Calu3 (cell line): ENCODE results near the gene ANKRD33B. TPM values are rescaled to one million over a fixed set of nuclear protein-coding genes. Genes with fewer than 3 reads are reported as not detected.

ENCODE experiments used
- BruUV-seq: library from RNA; stranded (reverse); fragments of 400-500 nt; replicated peaks from 2 replicates; lab custom pipeline; 2021; lab: Mats Ljungman, UMichigan
- CTCF ChIA-PET: fragments of 300-600 bp; sonication (Branson Sonifier 250); formaldehyde crosslinking; loops from one replicate; lab custom pipeline; 2022; ENCODE audit warnings: antibody characterized with exemption; lab: Charles Lee
- DNase-seq: peaks from one replicate; pipeline ENCODE4 v3.0.0; 2022
- H3K27ac Mint-ChIP-seq: one replicate; pipeline ENCODE4 v1.8.0; 2022; ENCODE audit warnings: mixed read lengths; ENCODE audit not compliant: unreplicated experiment
- H3K27me3 Mint-ChIP-seq: one replicate; pipeline ENCODE4 v1.8.0; 2022; ENCODE audit warnings: mixed read lengths; ENCODE audit not compliant: unreplicated experiment
- H3K36me3 Mint-ChIP-seq: one replicate; pipeline ENCODE4 v1.8.0; 2022; ENCODE audit warnings: mild to moderate bottlenecking, moderate library complexity, mixed read lengths; ENCODE audit not compliant: insufficient read depth, unreplicated experiment
- H3K4me1 Mint-ChIP-seq: one replicate; pipeline ENCODE4 v1.8.0; 2022; ENCODE audit warnings: mild to moderate bottlenecking, low read depth, mixed read lengths; ENCODE audit not compliant: unreplicated experiment
- H3K4me3 Mint-ChIP-seq: one replicate; pipeline ENCODE4 v1.8.0; 2022; ENCODE audit warnings: mild to moderate bottlenecking, low read depth, moderate library complexity, mixed read lengths; ENCODE audit not compliant: unreplicated experiment
- H3K9me3 Mint-ChIP-seq: one replicate; pipeline ENCODE4 v1.8.0; 2022; ENCODE audit warnings: low read depth, mixed read lengths; ENCODE audit not compliant: unreplicated experiment
- CTCF ChIP-seq: fragments of 200-600 bp; IDR thresholded peaks from one replicate; pipeline ENCODE4 v1.8.0; 2022; ENCODE audit warnings: antibody characterized with exemption; ENCODE audit not compliant: unreplicated experiment
- intact Hi-C: fragments of 100-400 bp; cut with micrococcal nuclease; formaldehyde crosslinking; loops from one replicate; pipeline ENCODE4 v1.10.0; 2022; ENCODE audit not compliant: unreplicated experiment
- total RNA-seq: library from RNA; stranded (reverse); gene quantifications from 2 replicates; pipeline ENCODE4 v1.2.3, GENCODE V29; 2022

The ANKRD33B gene
- total RNA-seq, 1 experiment from 2014 or later, result 3.6 TPM

- no peak overlapping the region for H3K4me3 Mint-ChIP-seq
- H3K4me1 Mint-ChIP-seq, result peaks cover 63% of the 10 kb centered on the region
- no peaks in the 10 kb centered on the region for H3K9me3 Mint-ChIP-seq
- peaks cover 4% of the 10 kb centered on the region for H3K36me3 Mint-ChIP-seq
- no peak for TF ChIP-seq CTCF
- BruUV-seq, result no TSS peak
- CTCF ChIA-PET, result interaction anchor here (0.5 to 1.2 kb wide), 3 partner anchors 62 to 219 kb away, joined by 3 to 5 read pairs (median 5); no protein-coding TSS in a partner anchor
- DNase-seq, result no peak
- no peak overlapping the region for H3K27ac Mint-ChIP-seq
- H3K27me3 Mint-ChIP-seq, result no peaks in the 10 kb centered on the region
- intact Hi-C loops, result no loop called here
These were observed 12.1 kb upstream of the ANKRD33B start for GRCh38 chr5:10551782-10552138.

GRCh38 chr5:10552183-10553143, 11.4 kb upstream of the ANKRD33B start:
- BruUV-seq, result no TSS peak
- Mint-ChIP-seq H3K36me3 (peaks cover 4% of the 10 kb centered on the region), H3K9me3 (no peaks in the 10 kb centered on the region), H3K4me3 (no peak overlapping the region), H3K27me3 (no peaks in the 10 kb centered on the region), H3K27ac (no peak overlapping the region), H3K4me1 (peaks cover 66% of the 10 kb centered on the region)
- CTCF ChIA-PET, result interaction anchor here (0.7 to 1.2 kb wide), 2 partner anchors 23 to 75 kb away, joined by 5 to 10 read pairs; no protein-coding TSS in a partner anchor
- DNase-seq, result no peak
- intact Hi-C loops, result no loop called here
- no peak for TF ChIP-seq CTCF

DNA sequence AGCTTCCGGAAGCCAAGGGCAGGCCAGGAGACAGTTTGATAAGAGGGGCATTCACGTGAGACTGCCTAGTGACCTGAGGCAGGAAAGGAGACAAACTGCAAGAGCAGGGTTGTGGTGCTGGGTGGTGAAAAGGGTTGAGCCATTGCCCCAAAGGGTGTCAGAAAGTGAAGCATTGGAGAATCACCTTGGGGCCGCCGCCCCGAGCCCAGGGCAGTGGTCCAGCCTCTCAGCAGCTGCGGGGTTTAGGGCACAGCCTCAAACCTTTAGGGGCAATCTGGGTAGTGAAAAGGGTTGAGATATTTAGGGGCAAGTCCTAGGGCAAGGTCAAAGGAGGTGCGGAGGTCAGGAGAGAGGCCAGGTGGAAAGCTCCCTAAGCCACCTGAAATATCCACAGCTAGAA, 10.4 kb upstream of the ANKRD33B start:
- Mint-ChIP-seq H3K4me3 (no peak overlapping the region), H3K36me3 (peaks cover 4% of the 10 kb centered on the region), H3K27me3 (no peaks in the 10 kb centered on the region), H3K27ac (no peak overlapping the region), H3K9me3 (no peaks in the 10 kb centered on the region), H3K4me1 (peaks cover 66% of the 10 kb centered on the region)
- no peak for DNase-seq
- intact Hi-C loops, result no loop called here
- BruUV-seq, result no TSS peak
- CTCF ChIA-PET, result no interaction called here
- no peak for TF ChIP-seq CTCF

DNA sequence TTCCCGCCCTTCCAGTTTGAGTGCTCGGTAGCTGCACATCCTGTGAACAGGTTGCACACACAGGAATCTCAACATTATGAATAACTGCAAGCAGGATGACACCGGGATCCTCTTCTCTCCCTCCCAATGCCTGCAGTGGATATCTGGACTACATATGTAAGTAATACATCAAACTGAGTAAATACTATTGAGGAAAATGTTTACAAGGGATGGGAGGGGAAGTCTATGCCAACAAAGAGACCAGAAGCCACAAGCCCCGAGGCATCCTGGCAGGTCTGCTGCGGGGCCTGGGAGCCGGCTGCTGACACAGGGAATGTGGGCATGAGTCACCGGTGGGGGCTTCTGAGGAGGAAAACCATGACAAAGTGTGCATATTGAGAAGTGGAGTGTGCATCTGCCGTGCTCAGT, 8.6 kb upstream of the ANKRD33B start:
- Mint-ChIP-seq H3K4me1 (peaks cover 64% of the 10 kb centered on the region), H3K36me3 (peaks cover 4% of the 10 kb centered on the region), H3K4me3 (no peak overlapping the region), H3K9me3 (no peaks in the 10 kb centered on the region), H3K27ac (peak overlapping the region; percentile 8), H3K27me3 (peaks cover 7% of the 10 kb centered on the region)
- DNase-seq, result peak; percentile 31
- no peak for TF ChIP-seq CTCF
- intact Hi-C loops, result loop anchor here (5.0 kb wide), 1 partner anchor 47 kb away; no protein-coding TSS in a partner anchor
- CTCF ChIA-PET, result no interaction called here
- no TSS peak for BruUV-seq
